ENCODE measurements around the gene ZNF581.
A peak's percentile ranks its signal among the peaks of the same experiment; 100 is the strongest.

The ZNF581 gene

GRCh38 chr19:55674459-55674840 is 31.0 kb downstream of the ZNF581 start:
- no peak for TF ChIP-seq MAX (IDR thresholded peaks at IDR 0.05)
- no peak for TF ChIP-seq YY1 (IDR thresholded peaks at IDR 0.05; ENCODE audit: low read depth)
- no peak for TF ChIP-seq USF1 (IDR thresholded peaks at IDR 0.05)
- TF ChIP-seq EP300 (IDR thresholded peaks at IDR 0.05; ENCODE audit: borderline replicate concordance) = no peak
- no peak for TF ChIP-seq TEAD4 (IDR thresholded peaks at IDR 0.05)

- TF ChIP-seq EP300 (IDR thresholded peaks at IDR 0.05; ENCODE audit: borderline replicate concordance) (no peak; the same call in 1 of the 2 replicates), TAF1 (IDR thresholded peaks at IDR 0.05; ENCODE audit: low read depth) (peak; percentile 59; the same call in 1 of the 2 replicates), CEBPB (IDR thresholded peaks at IDR 0.05) (no peak; the same call in 1 of the 2 replicates), MAX (IDR thresholded peaks at IDR 0.05) (peak; percentile 65), TCF12 (IDR thresholded peaks at IDR 0.05; ENCODE audit: low read depth) (peak; percentile 77; the same call in 1 of the 2 replicates), CREB1 (IDR thresholded peaks at IDR 0.05; ENCODE audit: low read depth) (peak; percentile 91), REST (IDR thresholded peaks at IDR 0.05; ENCODE audit: low read depth) (no peak), NFIC (IDR thresholded peaks at IDR 0.05) (peak; percentile 37; the same call in 1 of the 2 replicates)
Measured at GRCh38 chr19:55674841-55675660, 31.6 kb downstream of the ZNF581 start, which contains the start of gene EPN1. Gene EPN1 (plus strand): TSS chr19:55675226. CDS start chr19:55678628, 3,402 bp downstream.

GRCh38 chr19:55675661-55676354 is 32.4 kb downstream of the ZNF581 start:
- TF ChIP-seq CREB1 (IDR thresholded peaks at IDR 0.05; ENCODE audit: low read depth) (no peak), MAX (IDR thresholded peaks at IDR 0.05) (no peak), RAD21 (IDR thresholded peaks at IDR 0.05; ENCODE audit: low read depth) (no peak), NFIC (IDR thresholded peaks at IDR 0.05) (no peak), USF1 (IDR thresholded peaks at IDR 0.05) (no peak)

- TF ChIP-seq USF1 (IDR thresholded peaks at IDR 0.05) (no peak), EGR1 (IDR thresholded peaks at IDR 0.05) (no peak), EP300 (IDR thresholded peaks at IDR 0.05; ENCODE audit: borderline replicate concordance) (no peak), CREB1 (IDR thresholded peaks at IDR 0.05; ENCODE audit: low read depth) (no peak), RAD21 (IDR thresholded peaks at IDR 0.05; ENCODE audit: low read depth) (no peak), ZBTB7A (IDR thresholded peaks at IDR 0.05; ENCODE audit: low read depth) (no peak), FOXM1 (IDR thresholded peaks at IDR 0.05; ENCODE audit: borderline replicate concordance, low read depth) (no peak)
Measured at GRCh38 chr19:55676383-55676782, 32.9 kb downstream of the ZNF581 start.

- no peak for TF ChIP-seq YY1 (IDR thresholded peaks at IDR 0.05; ENCODE audit: low read depth)
- no peak for TF ChIP-seq REST (IDR thresholded peaks at IDR 0.05; ENCODE audit: low read depth)
- no peak for TF ChIP-seq TEAD4 (IDR thresholded peaks at IDR 0.05)
- TF ChIP-seq TCF12 (IDR thresholded peaks at IDR 0.05; ENCODE audit: low read depth) = no peak
- no peak for TF ChIP-seq NFIC (IDR thresholded peaks at IDR 0.05)
- TF ChIP-seq EP300 (IDR thresholded peaks at IDR 0.05; ENCODE audit: borderline replicate concordance) = no peak
- no peak for TF ChIP-seq MAX (IDR thresholded peaks at IDR 0.05)
- TF ChIP-seq TAF1 (IDR thresholded peaks at IDR 0.05; ENCODE audit: low read depth) = no peak
- TF ChIP-seq USF1 (IDR thresholded peaks at IDR 0.05) = no peak
- TF ChIP-seq RAD21 (IDR thresholded peaks at IDR 0.05; ENCODE audit: low read depth) = no peak
- TF ChIP-seq FOXM1 (IDR thresholded peaks at IDR 0.05; ENCODE audit: borderline replicate concordance, low read depth) = no peak
- TF ChIP-seq EGR1 (IDR thresholded peaks at IDR 0.05) = no peak
Measured at GRCh38 chr19:55676889-55677505, 33.5 kb downstream of the ZNF581 start.

Data from Ishikawa (cell line).